ENCODE measurements around the gene C9orf72.

- TF ChIP-seq CTCF (IDR thresholded peaks at IDR 0.05) (no peak), POLR2A (IDR thresholded peaks at IDR 0.05) (no peak)
These were observed 44.4 kb downstream of the C9orf72 start for GRCh38 chr9:27528886-27529315.
